GM12892 (cell line): ENCODE data around the gene STRA6.

Experiments used
- DNase-seq: peaks from one replicate; pipeline ENCODE4 v3.0.0; 2011; ENCODE audit not compliant: insufficient read length
- FAIRE-seq: peaks from 2 replicates; lab custom pipeline; 2011; peaks lifted over from hg19 to GRCh38; lab: Jason Lieb, UNC
- POLR2A ChIP-seq: IDR thresholded peaks from 2 replicates; pipeline ENCODE4 v1.6.1; 2011; ENCODE audit warnings: low read depth, low read length, control low read depth
- POLR2AphosphoS5 ChIP-seq: IDR thresholded peaks from 2 replicates; pipeline ENCODE4 v1.6.1; 2011; ENCODE audit warnings: low read depth, low read length, control low read depth
- TAF1 ChIP-seq: IDR thresholded peaks from 2 replicates; pipeline ENCODE4 v1.6.1; 2011; ENCODE audit warnings: low read depth, mild to moderate bottlenecking, control low read depth, low read length, borderline replicate concordance

The STRA6 gene

DNA sequence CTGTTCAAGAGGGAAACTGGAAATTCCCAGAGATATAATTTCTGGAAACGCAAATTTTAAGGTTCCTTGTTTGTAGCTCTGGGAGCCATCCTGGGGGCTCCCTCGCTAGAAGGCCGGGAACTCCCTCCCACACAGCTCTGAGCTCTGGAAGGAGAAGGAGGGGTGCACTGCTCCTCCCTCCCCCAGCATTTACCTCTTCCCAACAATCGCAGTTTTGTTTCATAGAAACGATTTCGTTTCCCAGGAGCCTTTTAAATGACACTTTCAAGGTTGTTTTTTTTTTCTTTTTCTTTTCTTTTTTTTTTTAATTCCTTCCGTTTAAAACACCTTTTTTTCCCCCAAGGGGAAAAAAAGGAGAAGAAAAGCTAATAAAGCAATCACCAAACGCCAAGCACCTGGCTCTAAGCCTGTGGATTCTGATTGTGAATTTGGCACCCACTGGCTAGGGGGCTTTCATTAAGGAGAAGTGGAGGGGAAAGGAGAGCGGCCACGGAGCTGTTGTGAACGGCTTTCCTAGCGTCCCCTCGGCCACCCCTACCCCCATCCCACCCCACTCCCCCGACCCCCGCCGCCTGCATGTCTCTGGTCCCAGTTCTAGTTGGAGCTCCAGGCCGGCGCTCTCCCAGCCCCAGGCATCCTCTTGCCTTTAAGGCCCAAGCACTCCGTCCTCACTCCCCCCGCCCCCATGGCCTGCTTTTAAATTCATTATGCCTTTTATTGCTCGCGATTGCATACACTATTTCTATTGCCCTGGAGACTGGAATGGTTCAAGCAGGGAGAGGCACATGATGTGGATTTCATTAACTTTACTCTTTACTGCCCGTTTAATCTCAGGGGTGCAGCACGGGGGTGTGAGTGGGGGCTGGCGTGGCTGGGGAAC is 19.9 kb upstream of the STRA6 start:
- FAIRE-seq (no peak), DNase-seq (no peak)
- TF ChIP-seq TAF1, result no peak
- no peak for TF ChIP-seq POLR2A
- TF ChIP-seq POLR2AphosphoS5, result no peak

DNA sequence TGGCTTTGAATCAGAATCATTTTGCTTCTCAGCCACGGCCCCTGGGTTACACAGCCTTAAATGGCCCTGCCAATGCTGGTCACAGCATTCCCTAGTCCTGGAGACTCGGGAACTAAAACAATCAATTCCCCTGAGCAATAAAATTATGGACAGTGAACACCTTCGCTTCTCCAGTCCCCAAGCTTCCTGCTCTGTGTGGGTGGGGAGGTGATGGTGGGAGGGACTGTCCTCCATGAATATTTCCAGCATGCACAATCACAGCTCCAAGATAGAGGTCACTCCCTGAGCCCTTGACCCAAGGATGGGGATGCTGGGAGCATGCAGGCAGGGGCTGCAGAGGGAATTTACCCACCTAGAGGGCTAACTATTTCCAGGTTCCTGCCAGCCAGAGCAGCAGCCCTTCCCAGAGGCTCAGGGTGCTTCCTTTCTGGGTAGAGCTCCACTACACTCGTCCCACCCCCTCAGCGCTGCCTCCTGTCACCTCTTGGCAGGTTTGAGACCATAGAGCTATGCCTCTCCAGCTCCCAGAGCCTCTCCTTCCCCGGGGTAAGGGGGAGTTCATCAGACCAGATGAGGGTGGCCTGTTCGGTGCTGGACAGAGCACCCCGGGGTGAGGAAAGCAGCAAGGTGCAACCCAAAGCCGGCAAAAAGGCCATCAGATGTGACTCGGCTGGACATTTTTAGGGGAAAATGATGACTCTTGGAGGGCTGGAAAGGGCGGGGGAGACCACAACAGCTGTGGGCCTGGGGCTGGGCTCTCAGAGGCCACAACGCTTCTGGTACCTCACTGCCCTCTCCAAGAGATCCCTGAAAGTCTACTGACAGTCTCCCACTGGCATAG is 19.0 kb upstream of the STRA6 start:
- DNase-seq (no peak), FAIRE-seq (no peak)

DNA sequence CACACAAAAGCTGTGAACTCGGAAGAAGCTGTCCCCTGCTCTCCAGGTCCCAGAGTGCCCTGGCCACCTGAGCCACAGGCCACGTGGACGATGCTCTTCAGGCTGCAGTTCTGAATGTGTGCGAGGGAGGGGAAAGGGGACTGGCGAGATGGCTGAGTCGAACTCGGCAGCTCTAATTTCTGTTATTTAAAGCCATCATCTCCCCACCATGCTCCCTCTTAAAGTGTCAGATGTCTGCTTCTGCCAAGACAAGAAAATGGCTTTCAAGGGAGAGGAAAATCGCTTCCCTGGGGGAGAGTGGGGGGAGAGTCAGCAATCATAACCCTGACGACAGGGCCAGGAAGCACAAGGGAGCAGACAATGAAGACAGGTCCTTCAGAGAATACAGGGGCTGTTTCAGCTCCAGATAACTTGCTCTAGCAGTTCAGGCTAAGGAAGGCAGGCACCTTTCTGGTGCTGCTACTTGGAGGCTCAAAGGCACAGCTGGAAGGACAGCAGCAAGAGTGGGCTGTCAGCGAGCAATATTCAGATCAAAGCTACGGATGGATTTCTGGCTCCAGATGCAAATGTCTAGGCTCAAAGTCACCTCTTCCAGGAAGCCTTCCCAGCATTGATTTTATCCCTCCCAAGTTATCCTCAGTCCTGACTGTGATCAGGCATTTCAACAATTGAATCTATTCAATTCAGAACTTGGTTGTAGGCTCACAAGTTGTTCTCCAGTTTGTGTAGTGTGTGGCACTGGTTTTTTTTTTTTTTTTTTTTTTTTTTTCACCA is 18.1 kb upstream of the STRA6 start:
- no peak for TF ChIP-seq POLR2A
- no peak for TF ChIP-seq POLR2AphosphoS5
- TF ChIP-seq TAF1, result no peak
- FAIRE-seq (peak; percentile 54), DNase-seq (no peak)

More for the DNA sequence above, 19.0 kb upstream of the STRA6 start:
- no peak for TF ChIP-seq POLR2AphosphoS5
- TF ChIP-seq POLR2A, result no peak
- TF ChIP-seq TAF1, result no peak

DNA sequence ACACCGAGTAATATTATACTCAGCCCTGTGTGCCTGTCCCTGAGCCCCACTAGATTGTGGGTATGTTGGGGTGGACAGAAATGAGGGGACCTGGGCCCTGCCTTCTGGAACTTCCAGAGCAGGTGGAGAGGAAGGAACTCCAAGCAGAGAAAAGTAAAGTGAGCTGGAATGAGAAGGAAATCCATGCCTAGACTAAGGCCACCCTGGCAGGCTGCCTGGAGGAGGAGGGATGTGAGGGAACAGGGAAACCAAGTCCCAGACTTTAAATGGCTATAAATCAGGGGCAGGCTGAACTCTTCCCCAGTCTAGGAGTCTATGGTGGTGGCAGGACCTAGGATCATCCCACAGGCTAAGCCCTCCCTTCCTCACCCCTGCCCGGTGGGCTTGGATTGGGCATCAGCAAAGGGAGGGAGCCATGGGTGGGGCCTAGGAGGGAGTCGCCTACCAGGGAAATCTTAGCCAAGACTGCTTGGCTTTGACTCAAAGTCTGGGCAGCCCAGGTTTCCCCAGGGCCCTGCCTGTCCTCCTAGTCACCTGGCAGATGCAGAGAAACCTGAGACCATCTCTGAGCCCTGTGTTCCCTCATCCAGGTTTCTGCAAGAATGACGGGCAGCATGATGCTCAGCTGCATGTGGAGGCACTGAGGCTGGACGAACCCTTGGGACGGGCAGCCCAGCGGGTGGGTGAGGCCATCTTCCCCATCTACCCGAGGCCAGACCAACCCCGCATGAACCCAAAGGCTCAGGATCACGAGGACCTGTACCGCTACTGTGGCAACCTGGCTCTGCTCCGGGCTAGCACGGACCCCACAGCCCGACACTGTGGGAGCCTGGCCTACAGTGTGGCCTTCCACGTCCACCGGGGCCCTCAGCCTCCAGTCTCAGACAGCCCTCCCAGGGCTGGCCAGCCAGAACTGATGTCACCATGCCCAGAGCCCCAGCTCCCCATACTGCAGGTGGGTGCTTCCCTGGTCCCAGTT is 15.6 kb upstream of the STRA6 start:
- no peak for FAIRE-seq
- DNase-seq, result no peak
- no peak for TF ChIP-seq TAF1
- no peak for TF ChIP-seq POLR2A
- no peak for TF ChIP-seq POLR2AphosphoS5

DNA sequence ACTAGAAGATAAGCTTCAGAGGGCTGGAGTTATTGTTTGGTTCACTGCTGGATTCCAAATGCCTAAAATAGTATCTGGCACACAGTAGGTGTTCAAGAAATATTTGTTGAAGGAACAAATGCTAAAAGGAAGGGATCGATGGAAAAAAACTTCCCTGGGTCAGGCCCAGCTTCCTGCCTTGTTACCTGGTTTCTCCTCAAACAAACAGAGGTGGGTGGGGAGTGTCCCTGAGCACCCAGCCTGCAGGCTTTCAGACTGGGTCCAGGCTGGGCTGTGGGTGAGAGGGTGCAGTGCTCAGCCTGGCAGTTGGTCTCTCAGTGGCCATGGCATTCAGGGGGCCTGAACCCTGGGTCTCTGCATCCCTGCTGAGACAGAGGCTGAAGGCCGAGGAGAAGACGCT is 14.4 kb upstream of the STRA6 start:
- no peak for DNase-seq
- no peak for FAIRE-seq
- TF ChIP-seq POLR2A (no peak), TAF1 (no peak), POLR2AphosphoS5 (no peak)

DNA sequence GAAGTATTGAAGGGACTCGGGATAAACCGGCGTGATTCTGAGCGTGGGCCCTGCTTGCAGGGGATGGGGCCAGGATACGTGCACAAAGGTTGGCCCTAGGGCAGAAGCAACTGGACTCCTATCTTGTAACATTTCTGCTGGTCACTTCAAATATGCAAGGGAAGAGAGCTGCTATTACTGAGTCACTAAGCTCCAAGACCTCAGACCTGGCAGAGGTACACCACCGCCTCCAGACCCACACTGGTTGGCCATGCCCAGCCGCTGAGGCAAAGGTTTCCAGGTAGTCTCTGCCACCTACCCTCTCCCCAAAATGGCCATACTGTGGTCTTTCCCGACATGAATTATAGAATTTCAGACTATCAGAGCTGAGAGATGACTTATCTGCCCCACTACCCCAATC is 13.4 kb upstream of the STRA6 start:
- TF ChIP-seq POLR2AphosphoS5 (no peak), TAF1 (no peak), POLR2A (no peak)
- FAIRE-seq (no peak), DNase-seq (no peak)

DNA sequence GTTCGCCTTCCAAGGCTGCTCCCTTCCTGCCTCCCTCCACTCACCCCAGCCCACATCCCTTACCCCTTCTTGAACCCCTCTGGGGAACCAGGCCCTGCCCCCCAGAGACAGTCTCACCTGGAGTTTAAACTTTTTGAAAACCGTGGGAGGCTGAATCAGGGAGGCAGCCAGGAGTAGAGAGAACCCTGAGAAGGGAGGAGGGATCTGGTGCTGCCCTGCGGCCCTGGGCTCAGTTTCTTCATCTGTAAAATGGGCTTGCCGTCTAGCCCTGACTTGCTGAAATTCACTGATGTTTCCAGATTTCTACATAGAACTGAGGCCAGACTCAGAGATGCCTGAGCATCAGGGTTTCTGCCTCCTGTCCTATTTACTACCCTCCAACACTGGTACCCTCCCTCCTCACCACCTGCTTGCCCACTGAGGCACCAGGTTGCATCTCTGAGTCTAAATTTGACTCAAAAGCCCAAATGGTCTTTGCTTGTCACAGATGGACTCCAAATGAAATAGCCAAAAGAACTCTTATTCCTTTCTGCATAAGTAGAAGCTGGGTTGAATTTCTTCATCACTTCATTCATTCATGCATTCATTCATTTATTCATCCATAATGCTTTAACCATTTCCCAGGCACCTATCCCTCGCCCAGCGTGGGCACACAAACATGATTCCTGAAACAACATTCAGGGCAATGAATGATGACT is 11.9 kb upstream of the STRA6 start:
- FAIRE-seq, result no peak
- DNase-seq, result no peak
- no peak for TF ChIP-seq POLR2AphosphoS5
- no peak for TF ChIP-seq POLR2A

DNA sequence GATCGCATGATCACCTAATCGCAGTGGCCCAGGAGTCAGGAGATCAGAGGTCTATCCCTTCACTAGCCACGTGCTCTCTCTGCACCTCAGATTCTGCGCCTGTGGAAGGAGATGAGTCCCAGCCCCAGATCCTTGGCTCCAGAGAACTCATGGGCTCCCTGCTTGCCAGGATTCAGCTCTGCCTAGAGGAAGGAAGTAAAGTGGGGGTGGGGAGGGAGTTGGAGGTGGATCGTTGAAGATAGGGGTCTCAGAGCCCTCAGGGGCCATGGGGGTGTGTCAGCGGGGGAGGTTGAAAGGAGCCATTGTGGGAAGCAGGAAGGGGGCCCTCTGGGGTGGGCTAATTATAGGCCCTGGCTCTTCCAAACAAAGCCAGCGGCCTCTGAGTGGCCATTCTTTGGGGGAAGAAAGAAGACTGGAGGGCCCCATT is 11.3 kb upstream of the STRA6 start:
- DNase-seq (no peak), FAIRE-seq (no peak)
- TF ChIP-seq POLR2A (no peak), POLR2AphosphoS5 (no peak), TAF1 (no peak)

DNA sequence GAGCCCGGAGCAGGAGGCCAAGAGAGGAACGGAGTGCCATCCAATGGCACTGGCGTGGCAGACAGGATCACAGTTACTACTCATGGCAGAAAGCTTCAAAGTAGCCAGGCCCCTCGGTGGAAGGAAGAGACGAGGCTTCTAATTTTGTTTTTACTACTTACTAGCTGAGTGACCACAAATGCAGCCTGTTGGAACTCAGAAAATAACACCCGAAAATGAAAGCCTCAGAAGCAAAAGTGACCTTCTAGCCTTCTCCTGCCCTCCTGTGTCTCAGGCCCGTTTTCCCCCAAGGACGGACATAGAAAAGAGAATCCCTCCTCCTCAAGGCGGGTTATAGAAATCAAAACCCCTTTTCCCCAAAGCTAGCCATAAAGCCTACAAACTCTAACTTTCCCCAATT is 9.9 kb upstream of the STRA6 start:
- DNase-seq, result no peak
- FAIRE-seq, result peak; percentile 68
- TF ChIP-seq POLR2A (no peak), POLR2AphosphoS5 (no peak), TAF1 (no peak)
